Measurements from ENCODE around the gene MVB12B.

- TF ChIP-seq CTCF (IDR thresholded peaks at IDR 0.05) (no peak), POLR2A (IDR thresholded peaks at IDR 0.05) (no peak)
These were observed 170.4 kb downstream of the MVB12B start for GRCh38 chr9:126496781-126497659.

All from vagina (tissue), 2 donors.